Mononuclear cell (primary cell): ENCODE results near the gene CGAS. TPM values are rescaled to one million over a fixed set of nuclear protein-coding genes. Genes with fewer than 3 reads are reported as not detected.
"Not testable (repeated sequence)": the region's sequence is repeated elsewhere in the genome, so short reads cannot be mapped to it uniquely, and the experiment has no call there.

ENCODE experiments used
- H3K27me3 ChIP-seq: 2 replicates; pipeline ENCODE4 v1.6.0; 2011; ENCODE audit warnings: low read length, control low read depth; ENCODE audit not compliant: insufficient read depth
- H3K4me1 ChIP-seq: 2 replicates; pipeline ENCODE4 v1.5.1; 2011; ENCODE audit warnings: mild to moderate bottlenecking, low read length, control low read depth; ENCODE audit not compliant: insufficient read depth
- H3K4me3 ChIP-seq: 2 replicates; pipeline ENCODE4 v1.5.1; 2011; ENCODE audit warnings: mild to moderate bottlenecking, low read length, moderate library complexity
- H3K9me3 ChIP-seq: 2 replicates; pipeline ENCODE4 v1.5.1; 2011; ENCODE audit warnings: low read depth, mild to moderate bottlenecking, control low read depth, low read length
- total RNA-seq: library from RNA; depleted of rRNA; stranded (reverse); fragments of >200 nt; gene quantifications from one replicate; pipeline ENCODE4 v1.2.3, GENCODE V29; 2012

The CGAS gene
- total RNA-seq, 1 donor, result 22.4 TPM

DNA sequence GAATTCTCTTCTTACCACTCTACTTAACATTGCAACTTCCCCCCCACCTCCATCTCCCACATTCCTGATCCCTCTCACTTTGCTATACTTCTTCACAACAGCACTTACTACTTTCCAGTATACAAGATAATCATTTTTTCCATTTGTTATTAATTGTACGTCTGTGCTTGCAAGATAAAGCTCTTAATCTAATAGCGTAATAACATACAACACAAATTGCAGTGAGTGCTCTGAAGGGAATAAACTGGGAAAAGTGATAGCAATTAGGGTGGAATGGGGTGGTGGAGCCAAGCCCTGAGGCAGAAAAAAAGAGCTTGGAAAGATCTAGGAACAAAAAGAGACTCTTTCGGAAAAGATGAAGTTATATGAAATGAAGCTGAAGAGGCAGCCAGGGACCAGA, 8.5 kb downstream of the CGAS start:
- no peaks in the 10 kb centered on the region for H3K9me3 ChIP-seq
- H3K4me3 ChIP-seq, result no peak overlapping the region
- no peaks in the 10 kb centered on the region for H3K27me3 ChIP-seq
- peaks cover 23% of the 10 kb centered on the region for H3K4me1 ChIP-seq

DNA sequence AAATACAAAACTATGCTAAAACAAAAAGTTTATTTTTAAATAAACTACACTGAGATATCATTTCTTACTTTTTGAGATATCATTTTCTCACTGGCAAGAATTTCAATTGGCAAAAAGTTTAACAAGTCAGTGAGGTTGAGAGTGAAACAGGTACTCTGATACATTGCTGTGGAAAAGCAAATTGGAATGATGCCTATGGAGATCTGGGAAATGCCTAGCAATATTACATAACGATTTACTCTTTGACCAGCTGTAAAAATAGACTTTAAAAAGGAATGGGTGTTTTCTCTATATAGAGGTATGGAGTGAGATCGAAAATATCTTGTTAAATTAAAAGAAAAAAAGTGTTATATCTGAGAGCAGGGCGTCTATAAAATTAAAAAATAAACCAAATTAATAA, 16.9 kb downstream of the CGAS start:
- no peak overlapping the region for H3K4me3 ChIP-seq
- no peaks in the 10 kb centered on the region for H3K4me1 ChIP-seq
- no peaks in the 10 kb centered on the region for H3K27me3 ChIP-seq
- H3K9me3 ChIP-seq, result no peaks in the 10 kb centered on the region

- Histone ChIP-seq H3K9me3 (no peaks in the 10 kb centered on the region), H3K4me3 (no peak overlapping the region), H3K27me3 (no peaks in the 10 kb centered on the region), H3K4me1 (peaks cover 21% of the 10 kb centered on the region)
Measured at GRCh38 chr6:73421534-73421933, 30.6 kb downstream of the CGAS start.

GRCh38 chr6:73418081-73418741, 33.9 kb downstream of the CGAS start:
- no peaks in the 10 kb centered on the region for H3K9me3 ChIP-seq
- H3K4me1 ChIP-seq, result peaks cover 19% of the 10 kb centered on the region
- H3K27me3 ChIP-seq, result no peaks in the 10 kb centered on the region
- no peak overlapping the region for H3K4me3 ChIP-seq

DNA sequence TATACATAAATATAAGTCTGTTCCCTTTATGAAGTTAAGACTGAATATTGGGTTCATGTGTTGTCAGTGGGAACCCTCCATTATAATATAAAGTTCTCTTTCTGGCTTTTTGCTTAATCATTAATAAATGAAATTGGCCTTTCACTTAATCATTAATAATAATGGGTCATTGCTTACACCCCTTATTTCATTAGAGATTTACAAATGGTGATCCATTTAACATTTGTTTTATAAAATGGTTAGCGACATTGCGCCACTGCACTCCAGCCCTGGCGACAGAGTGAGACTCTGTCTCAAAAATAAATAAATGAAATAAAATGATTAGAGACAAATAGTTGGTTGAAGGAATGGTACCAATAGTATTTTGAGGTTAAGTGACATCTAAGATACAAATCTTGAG, 39.0 kb downstream of the CGAS start:
- H3K4me3 ChIP-seq, result no peak overlapping the region
- H3K4me1 ChIP-seq, result no peaks in the 10 kb centered on the region
- H3K9me3 ChIP-seq, result no peaks in the 10 kb centered on the region
- H3K27me3 ChIP-seq, result no peaks in the 10 kb centered on the region

DNA sequence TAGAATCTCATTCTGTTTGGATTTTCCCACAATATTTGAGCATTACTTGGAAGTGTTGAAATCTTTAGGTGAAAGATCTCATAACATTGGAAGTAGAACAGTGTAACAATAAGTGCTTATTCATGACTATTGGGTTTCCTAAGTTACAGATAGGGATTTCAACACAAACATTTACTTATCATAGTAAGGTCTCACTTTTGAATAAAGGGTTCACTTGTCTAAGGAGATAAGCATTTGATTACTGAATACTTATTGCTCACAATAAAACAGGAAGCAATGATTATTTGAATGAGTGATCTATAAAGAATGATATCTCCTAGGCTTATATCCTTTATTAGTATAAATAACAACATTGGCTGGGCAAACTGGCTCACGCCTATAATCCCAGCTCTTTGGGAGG, 42.7 kb downstream of the CGAS start:
- Histone ChIP-seq H3K4me1 (no peaks in the 10 kb centered on the region), H3K27me3 (no peaks in the 10 kb centered on the region), H3K4me3 (no peak overlapping the region), H3K9me3 (no peaks in the 10 kb centered on the region)

DNA sequence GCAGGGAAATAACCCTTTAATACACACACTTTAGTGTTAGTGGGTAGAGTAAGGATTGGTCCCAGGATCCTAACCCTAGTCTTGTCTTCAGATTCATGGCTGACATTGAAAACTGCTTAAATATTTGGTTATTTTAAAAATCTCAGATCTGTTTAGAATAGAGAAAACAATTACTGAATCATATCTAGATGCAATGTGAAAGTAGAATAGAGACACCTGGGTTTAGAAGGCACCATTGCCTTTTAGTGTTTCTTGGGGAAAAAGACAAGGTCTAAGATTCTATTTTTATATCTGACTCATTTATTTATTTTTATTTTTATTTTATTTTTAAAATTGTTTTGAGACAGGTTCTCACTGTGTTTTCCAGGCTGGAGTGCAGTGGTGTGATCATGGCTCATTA, 51.4 kb downstream of the CGAS start:
- no peaks in the 10 kb centered on the region for H3K27me3 ChIP-seq
- no peaks in the 10 kb centered on the region for H3K4me1 ChIP-seq
- no peak overlapping the region for H3K4me3 ChIP-seq
- no peaks in the 10 kb centered on the region for H3K9me3 ChIP-seq

DNA sequence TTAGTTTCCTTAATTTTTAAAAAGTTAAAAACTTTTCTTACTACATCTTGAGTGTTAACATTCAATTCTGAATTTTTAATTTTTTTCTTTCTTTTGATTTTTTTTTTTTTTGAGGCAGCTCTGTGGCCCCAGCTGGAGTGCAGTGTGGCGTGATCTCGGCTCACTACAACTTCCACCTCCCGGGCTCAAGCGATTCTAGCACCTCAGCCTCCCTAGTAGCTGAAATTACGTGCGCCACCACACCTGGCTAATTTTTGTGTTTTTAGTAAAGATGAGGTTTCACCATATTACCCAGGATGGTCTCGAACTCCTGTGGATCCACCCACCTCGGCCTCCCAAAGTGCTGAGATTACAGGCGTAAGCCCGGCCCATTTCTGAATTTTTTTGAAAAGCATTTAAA, 56.2 kb downstream of the CGAS start:
- no peak overlapping the region for H3K4me3 ChIP-seq
- H3K9me3 ChIP-seq, result no peaks in the 10 kb centered on the region
- no peaks in the 10 kb centered on the region for H3K27me3 ChIP-seq
- no peaks in the 10 kb centered on the region for H3K4me1 ChIP-seq

DNA sequence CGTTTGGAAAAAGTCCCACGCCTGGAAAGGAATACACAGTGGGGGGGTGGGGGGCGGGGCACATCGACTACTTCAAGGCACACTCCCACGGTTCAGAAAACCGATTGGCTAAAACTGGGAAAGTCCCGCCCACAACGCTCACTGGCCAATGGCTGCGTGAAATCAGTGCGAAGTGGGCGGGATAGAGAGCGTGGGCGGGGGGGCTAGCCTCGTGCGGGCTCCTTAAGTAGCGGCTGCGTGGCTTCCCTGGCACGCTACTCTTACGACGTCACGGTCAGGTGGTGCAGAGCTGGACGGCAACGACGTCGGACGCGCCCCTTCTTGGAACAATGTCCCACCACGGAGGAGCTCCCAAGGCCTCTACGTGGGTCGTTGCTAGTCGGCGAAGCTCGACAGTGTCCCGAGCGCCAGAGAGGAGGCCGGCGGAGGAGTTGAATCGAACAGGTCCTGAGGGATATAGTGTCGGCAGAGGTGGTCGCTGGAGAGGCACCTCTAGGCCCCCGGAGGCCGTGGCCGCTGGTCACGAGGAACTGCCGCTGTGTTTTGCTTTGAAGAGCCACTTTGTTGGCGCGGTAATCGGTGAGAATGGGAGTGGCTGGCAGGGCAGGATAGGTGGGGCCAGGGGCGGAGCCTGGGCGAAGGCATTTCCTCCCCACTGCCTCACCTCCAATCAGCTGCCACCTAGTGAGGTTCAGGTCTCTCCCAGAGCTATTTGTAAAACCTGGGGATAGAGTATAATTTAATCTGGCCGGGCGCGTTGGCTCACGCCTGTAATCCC, 57.3 kb downstream of the CGAS start, which contains the start of gene DDX43:
DDX43 (plus strand) TSS at position 252 of the 778 bp plus-strand sequence; CDS start at position 330, 78 bp downstream.
- Histone ChIP-seq H3K27me3 (no peaks in the 10 kb centered on the region), H3K4me3 (peak within 1 kb of the TSS; percentile 7), H3K4me1 (no peaks in the 10 kb centered on the region), H3K9me3 (no peaks in the 10 kb centered on the region)

DNA sequence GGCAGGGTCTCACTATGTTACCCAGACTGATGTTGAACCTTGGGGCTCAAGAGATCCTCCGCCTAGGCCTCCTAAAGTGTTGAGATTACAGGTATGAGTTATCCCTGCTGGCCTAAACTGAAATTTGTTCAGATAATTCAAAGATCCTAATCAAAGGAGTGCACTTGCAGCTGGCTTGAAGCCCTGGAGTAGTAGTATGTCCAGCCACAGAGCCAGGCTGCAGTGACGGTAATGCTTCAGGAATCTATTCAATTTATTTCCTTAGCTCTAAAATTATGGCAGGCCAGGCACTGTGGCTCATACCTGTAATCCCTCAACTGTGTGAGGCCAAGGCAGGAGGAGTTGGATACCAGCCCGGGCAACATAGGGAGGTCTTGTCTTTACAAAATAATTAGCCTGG, 58.8 kb downstream of the CGAS start:
- H3K9me3 ChIP-seq, result no peaks in the 10 kb centered on the region
- no peaks in the 10 kb centered on the region for H3K27me3 ChIP-seq
- H3K4me3 ChIP-seq, result no peak overlapping the region
- H3K4me1 ChIP-seq, result peaks cover 12% of the 10 kb centered on the region

DNA sequence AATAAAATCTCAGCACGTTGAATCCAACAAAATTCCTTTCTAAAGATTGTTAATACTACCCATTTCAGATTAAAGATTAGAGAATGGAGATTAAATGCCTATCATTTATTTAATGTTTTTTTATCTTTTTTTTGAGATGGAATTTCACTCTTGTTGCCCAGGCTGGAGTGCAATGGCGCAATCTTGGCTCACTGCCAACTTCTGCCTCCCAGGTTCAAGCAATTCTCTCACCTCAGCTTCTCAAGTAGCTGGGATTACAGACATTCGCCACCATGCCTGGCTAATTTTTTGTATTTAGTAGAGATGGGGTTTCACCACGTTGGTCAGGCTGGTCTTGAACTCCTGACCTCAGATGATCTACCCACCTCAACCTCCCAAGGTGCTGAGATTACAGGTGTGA, 59.9 kb downstream of the CGAS start:
- not testable (repeated sequence) for H3K27me3 ChIP-seq, H3K9me3 ChIP-seq
- peaks cover 13% of the 10 kb centered on the region for H3K4me1 ChIP-seq

GRCh38 chr6:73391675-73392074, 60.4 kb downstream of the CGAS start:
- Histone ChIP-seq H3K9me3 (no peaks in the 10 kb centered on the region), H3K4me1 (peaks cover 13% of the 10 kb centered on the region), H3K27me3 (no peaks in the 10 kb centered on the region), H3K4me3 (no peak overlapping the region)

More for the DNA sequence above, 59.9 kb downstream of the CGAS start:
- not testable (repeated sequence) for H3K4me3 ChIP-seq

DNA sequence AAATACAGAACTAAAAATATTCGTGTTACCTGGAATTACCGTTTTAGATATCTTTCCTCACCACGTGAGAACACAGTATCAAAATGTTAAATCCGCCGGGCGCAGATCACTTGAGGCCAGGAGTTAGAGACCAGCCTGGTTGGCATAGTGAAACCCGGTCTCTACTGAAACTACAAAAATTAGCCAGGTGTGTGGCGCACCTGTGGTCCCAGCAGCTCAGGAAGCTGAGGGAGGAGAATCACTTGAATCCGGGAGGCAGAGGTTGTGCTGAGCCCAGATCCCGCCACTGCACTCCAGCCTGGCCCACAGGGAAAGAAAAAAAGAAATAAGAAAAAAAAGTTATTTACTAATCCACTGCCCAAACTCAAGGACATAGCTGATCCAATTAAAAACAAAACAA, 62.2 kb downstream of the CGAS start:
- no peak overlapping the region for H3K4me3 ChIP-seq
- H3K4me1 ChIP-seq, result peaks cover 13% of the 10 kb centered on the region
- no peaks in the 10 kb centered on the region for H3K27me3 ChIP-seq
- no peaks in the 10 kb centered on the region for H3K9me3 ChIP-seq

DNA sequence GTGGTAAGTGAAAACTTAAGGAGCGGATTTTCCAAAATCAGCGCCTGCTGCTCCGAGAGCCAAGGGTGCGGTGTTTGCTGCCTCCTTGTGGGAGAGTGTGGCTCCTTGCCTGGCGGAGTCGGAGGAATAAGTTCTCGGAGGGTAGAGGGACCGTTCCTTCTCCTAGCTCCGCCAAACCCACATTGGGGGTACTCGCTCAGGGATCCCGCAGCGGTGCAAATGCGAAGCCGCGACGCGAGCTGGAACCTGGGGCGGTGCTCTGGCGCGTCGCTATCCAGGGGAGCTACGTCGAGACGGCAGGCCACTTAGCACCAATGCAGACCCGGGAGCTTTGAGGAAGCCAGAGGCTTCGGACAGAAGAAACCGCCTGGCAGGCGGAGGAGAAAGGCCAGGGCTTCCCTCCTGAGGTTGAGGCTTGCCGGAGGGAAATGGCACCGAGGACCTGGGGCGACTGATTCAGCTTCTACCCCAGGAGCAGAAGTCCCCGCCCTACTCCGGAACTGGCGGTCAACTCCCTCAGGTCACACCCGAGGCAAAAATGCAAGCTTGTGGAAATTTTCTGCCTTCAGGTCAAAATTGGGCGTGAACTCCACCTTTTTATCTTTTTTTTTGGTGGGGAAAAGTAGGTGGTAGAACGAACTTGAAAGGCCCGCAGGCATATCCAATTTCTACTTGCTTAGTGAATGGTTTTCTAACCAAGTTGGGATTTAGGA, 63.1 kb downstream of the CGAS start:
- Histone ChIP-seq H3K4me3 (peak overlapping the region; percentile 50), H3K9me3 (no peaks in the 10 kb centered on the region), H3K4me1 (peaks cover 13% of the 10 kb centered on the region), H3K27me3 (no peaks in the 10 kb centered on the region)

DNA sequence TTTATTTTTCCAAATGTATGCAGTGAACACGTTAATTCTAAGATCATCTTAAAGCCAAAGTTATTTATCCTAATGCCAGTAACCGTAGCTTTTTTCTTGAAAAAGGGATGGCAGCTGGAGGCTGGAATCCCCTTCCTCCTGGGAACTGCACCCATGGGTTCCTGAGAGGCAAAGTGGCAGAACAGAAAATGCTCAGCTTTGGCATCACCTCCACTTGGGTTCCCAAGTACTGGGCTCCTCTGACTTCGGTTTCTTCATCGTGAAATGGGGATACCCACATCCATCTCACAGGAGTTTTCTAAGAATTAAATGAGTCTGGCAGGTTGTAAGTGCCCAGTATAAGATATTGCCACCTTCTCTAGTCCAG, 63.7 kb downstream of the CGAS start:
- Histone ChIP-seq H3K4me1 (peaks cover 13% of the 10 kb centered on the region), H3K27me3 (no peaks in the 10 kb centered on the region), H3K4me3 (peak overlapping the region; percentile 50), H3K9me3 (no peaks in the 10 kb centered on the region)
